Islet precursor cell (in vitro differentiated cells): ENCODE measurements around the gene NPAS3.

Experiments
- DNase-seq: peaks from one replicate; pipeline ENCODE4 v3.0.0-alpha.2; 2018

The NPAS3 gene

DNA sequence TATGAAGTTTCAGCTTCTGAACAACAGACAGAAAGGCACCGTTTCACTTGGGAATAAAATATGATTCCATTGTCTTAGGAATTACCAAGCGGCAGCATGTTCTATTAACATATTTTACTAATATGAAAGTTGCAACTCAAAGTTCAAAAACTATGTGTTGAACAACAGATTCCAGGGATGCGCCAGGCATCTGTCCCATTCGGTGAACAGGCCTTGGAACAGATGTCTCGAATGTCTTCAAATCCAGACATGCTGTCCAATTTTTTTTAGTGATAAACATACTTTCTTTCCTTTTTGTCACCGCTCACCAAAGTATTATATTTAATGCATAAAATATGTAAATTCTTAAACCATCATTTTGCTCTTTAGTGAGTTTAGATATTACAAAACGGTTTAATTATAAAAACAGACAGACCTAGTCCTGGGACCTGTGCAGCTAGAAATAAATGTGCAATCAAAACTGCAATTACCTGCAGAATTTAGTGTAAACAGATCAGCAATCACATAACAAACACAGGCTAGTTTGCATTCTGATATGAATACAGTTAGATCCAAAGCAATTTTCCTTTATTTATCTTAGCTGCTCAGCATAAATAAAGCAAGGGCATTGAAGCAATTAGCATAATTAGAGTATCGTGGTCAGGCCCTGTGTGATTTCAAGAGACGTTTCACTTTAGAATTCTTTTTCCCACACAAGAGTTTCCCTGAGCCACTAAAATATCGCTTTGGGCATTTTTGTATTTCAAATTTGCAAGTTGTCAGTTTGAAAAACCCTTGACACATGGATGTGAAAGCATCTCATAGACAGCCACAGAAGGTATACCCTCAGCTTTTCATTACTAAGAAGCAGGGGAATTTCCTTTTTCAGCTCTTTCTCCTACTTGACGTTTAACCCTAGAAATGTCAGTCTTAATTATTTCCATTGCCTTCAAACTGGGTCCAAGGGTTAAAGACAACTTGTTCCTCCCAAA lies 591.4 kb downstream of the NPAS3 start:
- no peak for DNase-seq

- DNase-seq, result no peak
These were observed 593.9 kb downstream of the NPAS3 start for GRCh38 chr14:33532553-33532952.

GRCh38 chr14:33534104-33534503 lies 595.4 kb downstream of the NPAS3 start:
- no peak for DNase-seq

DNA sequence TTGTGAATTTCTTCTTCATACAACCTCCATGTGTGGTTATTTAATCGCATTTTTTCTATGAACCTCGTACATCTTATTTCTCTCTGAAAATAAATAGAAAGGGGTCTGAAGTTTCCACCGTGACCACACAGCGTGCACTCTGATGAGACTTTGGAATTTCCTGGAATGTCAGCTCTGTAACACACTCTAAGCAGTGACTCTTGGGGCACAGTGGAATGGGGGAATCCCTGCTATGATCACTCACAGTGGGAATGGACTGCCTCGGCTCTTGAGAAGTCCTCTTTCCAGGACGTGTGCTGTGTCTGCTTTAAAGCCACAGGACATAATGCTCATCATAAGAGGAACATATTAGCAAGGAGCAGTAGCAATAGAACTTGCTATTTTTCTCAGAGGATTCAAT lies 596.0 kb downstream of the NPAS3 start:
- DNase-seq, result no peak

DNA sequence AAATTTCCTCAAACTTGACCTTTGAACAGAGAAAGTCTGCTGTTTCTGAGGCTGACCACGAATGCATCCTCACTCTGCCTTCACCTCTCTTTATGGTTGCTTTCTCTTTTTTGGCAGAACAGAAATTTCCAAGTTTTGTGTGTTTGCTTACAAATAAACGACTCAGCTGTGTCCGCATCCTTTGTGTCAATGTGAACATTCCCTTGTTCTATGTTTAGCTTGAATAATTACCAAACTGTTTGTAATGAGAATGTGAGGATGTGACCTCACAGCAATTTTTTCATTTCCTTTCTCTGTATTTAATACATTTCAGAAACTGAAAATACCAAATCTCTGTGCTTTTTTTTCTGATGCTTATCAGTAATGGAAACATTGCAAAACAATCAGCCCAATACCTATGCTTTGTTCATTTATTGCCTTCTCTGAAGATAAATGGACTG lies 601.3 kb downstream of the NPAS3 start:
- no peak for DNase-seq

DNA sequence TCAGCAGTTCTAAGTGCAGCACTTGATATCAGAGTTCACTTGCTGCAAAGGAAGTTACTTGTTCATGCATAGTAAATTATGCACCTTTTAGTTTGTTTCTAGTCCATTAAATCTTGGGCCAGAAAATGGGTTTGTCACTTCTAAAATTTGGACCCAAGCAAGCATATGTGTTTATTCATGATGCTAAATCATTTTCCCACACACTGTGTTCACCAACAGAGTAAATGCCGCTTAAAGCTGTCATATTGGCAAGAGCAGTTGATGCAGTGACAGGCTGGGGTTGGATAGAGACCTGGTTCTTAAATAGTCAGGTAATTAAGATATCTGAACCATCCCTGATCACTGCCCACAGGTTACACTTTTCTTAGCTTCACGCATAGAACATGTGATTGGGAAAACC lies 602.5 kb downstream of the NPAS3 start:
- no peak for DNase-seq

DNA sequence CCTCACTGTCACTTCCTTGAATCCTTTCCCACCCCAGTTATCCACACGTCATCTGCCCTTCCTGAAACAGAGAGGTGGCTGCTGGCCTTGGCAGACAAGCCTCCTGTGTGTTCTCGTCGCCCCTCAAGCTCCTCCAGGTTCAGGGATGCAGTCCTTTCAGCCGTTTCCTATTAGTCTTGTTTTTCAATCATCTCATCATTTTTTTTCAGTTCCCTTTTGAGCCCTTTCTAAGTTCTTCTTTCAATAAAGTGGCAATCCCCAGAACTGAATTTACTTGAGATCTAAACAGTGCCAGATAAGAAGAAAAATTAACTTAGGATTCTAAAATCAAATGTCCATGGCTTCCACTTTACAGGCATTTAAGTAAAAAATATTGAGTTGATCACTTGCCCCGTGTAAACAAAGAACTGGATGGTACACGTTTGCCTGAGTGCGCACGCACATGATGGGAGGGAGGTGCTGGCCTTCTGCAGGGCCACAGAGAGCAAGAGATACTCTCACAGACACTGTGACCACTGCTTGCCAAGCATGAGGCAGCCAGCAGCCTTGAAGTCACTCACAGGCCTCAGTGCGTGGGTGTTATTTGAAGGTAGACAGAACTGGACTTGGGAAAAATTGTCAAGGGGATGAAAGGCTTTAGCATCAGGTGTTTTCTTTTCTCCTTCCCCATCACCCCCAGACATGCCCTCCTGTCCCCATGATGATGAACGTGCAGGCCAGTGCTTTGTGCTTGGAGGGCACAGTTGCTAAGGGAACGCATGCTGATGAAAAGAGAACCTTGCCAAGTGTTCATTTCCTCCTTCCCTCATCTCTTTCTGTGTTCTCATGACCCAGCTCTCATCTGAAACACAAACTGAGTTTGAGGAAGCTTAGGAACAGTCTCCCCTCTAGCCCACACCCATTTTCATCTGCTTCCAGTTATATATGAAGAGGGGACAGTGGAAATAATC lies 603.9 kb downstream of the NPAS3 start:
- no peak for DNase-seq

- no peak for DNase-seq
These were observed 607.0 kb downstream of the NPAS3 start for GRCh38 chr14:33545696-33546095.

- no peak for DNase-seq
These were observed 609.9 kb downstream of the NPAS3 start for GRCh38 chr14:33548606-33549005.

GRCh38 chr14:33551963-33552362 lies 613.3 kb downstream of the NPAS3 start:
- DNase-seq, result no peak

DNA sequence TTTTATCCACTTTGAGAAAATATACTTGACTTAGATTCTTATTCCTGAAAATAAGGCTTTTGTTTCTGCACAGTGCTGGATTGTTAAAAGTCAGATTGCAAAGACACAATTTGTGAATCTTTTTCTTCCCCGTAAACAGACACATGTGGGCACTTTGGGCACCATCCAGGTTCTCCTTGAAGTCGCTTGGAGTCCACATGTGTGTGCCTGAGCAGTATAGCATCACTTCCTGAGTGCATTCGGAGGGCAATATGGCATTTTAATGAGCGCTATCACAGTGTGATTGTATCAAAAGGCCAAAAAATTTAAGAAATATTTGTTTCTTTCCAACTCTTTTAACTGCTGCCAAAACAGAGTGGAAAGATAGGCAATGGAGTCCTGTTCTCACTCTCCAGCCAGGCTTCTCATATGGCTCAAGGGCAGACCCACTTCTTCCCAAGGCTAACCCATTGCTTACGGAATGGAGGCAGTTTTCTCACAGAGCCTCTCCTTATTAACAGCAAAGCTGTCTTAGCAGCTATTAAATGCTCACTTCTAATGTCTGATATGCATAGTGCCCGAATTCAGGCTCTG lies 615.1 kb downstream of the NPAS3 start:
- no peak for DNase-seq

- no peak for DNase-seq
These were observed 616.3 kb downstream of the NPAS3 start for GRCh38 chr14:33554988-33555387.

DNA sequence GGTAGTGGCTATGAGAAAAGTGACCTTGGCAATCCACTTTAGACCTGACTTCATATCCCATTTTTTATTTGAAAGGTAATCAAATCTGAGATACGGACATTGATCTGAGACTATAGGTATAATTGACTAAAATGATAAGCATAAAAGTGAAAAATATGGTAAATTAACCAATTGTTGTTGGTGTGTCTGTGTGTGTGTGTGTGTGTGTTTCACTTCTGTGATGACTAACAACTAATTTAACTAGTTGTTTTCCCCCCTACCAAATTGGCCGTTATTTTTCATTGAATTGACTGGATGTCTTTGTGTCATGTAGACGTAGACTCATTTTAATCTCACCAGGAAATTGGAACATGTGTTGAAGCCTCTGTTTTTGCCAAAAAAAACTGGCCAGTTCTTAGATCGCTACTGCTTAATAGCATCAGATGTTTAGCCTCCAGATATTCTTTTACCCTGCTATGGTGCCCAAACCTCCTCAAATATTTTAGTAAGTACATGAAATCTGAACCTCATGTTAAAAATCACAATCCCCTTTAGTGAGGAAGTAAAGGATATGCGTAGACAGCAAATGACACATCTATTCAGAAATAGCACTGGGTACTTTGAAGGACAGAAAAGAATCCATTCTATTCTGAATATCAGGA lies 617.2 kb downstream of the NPAS3 start:
- no peak for DNase-seq

DNA sequence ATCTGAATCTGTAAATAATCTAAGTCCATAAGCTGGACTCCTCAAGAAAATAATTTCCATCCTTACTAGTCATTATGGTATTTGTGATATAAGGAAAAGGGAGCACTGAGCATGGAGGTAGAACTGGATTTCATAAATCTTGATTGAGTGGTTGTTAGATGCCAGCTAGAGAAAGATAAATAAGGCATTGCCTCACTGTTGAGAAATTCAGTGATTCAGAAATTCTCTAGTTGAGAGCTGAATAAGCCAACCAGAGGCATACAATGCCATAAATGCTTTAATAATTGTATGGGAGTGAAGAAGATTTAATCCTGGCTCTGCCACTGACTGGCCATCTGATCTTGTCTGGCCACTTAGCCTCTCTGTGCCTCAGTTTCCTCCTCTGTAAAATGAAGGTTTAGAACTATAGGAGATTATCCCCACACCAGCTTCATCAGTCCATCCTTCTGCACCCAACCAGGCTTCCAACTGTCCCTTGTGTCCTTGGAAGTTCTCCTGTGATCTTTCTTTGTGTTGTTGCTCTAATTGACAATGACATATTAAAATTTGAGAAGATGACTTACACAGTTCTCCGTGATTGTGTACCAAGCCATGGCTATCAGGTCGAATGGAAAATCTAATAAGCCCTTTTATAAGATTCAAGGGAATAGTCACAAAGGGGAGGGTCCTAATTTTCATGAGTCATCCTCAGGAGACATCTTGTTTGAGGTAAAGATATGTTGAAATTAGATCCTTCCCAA lies 617.9 kb downstream of the NPAS3 start:
- no peak for DNase-seq

- DNase-seq, result no peak
These were observed 622.2 kb downstream of the NPAS3 start for GRCh38 chr14:33560718-33561431.

GRCh38 chr14:33561488-33562175 lies 623.0 kb downstream of the NPAS3 start:
- no peak for DNase-seq

- no peak for DNase-seq
These were observed 624.7 kb downstream of the NPAS3 start for GRCh38 chr14:33563191-33563900.

DNA sequence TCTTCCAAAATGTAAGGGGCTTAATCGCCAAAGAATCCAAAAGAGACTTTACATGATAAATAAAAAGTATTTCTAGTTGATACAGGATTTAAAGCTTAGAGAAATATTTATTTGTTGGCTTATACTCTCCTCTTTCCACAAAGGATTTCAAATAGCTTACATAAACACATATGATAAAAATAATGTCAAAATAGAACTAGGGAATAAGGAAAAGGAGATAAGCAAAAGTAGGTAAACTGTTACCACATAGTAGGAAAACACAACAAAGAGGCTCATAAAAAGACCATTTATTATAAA lies 625.2 kb downstream of the NPAS3 start:
- no peak for DNase-seq

DNA sequence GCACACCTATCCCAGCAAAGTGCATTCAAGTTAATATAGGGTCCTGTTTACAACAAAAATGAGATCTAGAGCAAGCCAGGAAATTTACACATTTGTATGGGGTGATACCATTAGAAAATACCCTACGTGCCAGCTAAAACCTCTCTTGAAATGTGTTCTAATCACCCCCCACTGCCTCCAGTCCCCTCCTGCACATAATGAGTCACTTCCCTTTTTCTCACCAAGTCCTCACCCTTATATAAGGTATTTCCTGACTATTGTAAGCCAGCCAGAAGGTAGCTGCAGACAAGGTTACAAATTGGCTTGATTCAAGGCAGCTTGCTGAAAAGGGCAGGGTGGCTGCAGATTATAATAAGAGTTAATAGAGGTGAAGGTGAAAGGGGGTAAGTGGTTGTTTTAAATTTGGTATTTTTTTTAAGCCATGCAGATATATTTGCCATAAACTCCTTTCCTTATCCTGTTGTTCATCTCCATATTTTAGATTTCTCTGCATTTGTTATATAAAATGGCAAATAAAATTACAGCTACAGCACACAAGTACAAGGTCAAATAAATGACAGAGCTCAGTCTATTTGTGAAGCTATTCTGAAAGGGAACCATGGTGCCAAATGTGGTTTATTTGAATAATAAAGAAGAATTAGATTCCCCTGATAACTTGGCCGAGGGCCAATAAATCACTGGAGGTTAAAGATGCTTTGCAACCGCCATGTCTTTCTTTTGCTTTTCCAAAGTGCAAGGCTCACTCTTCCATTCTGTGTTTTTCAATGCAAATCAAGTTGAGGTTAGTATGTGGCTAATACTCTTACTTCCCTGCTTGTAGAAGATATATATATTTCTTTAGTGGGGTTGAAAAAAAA lies 626.3 kb downstream of the NPAS3 start:
- peak; percentile 59 for DNase-seq
